HepG2 (cell line): ENCODE measurements around the gene ASAP2. TPM values are rescaled to one million over a fixed set of nuclear protein-coding genes. Genes with fewer than 3 reads are reported as not detected.

Experiments used
- AHR ChIP-seq: IDR thresholded peaks from 2 replicates; pipeline ENCODE4 v1.6.1; 2018; ENCODE audit warnings: missing genetic modification reagents, missing compliant biosample characterization
- ATM ChIP-seq: fragments of 450-650 bp; IDR thresholded peaks from 2 replicates; pipeline ENCODE4 v1.7.1; 2017; ENCODE audit warnings: mild to moderate bottlenecking, borderline replicate concordance
- CEBPG ChIP-seq: IDR thresholded peaks from 2 replicates; pipeline ENCODE4 v1.6.1; 2016
- HMGA1 ChIP-seq: sonication (generic); formaldehyde crosslinking; conservative IDR thresholded peaks from 2 replicates; pipeline ENCODE4 v1.4.0; 2020; ENCODE audit warnings: missing genetic modification reagents
- PHB2 ChIP-seq: fragments of 450-650 bp; IDR thresholded peaks from 2 replicates; pipeline ENCODE4 v1.6.1; 2018; ENCODE audit not compliant: partially characterized antibody
- TEAD3 ChIP-seq: optimal IDR thresholded peaks from 2 replicates; pipeline ENCODE3; 2016; ENCODE audit warnings: borderline replicate concordance
- ZGPAT ChIP-seq: IDR thresholded peaks from 2 replicates; pipeline ENCODE4 v1.6.1; 2016; ENCODE audit warnings: mild to moderate bottlenecking
- ZNF142 ChIP-seq: sonication (generic); formaldehyde crosslinking; IDR thresholded peaks from 2 replicates; pipeline ENCODE4 v1.4.0; 2020; ENCODE audit warnings: missing genetic modification reagents
- ZNF331 ChIP-seq: sonication (generic); formaldehyde crosslinking; IDR thresholded peaks from 2 replicates; pipeline ENCODE4 v1.4.0; 2020; ENCODE audit warnings: missing genetic modification reagents
- ZNF496 ChIP-seq: sonication (generic); formaldehyde crosslinking; IDR thresholded peaks from 2 replicates; pipeline ENCODE4 v1.8.1; 2023; ENCODE audit warnings: mild to moderate bottlenecking, moderate library complexity, missing genetic modification reagents; ENCODE audit not compliant: insufficient replicate concordance
- ZNF567 ChIP-seq: sonication (generic); formaldehyde crosslinking; IDR thresholded peaks from 2 replicates; pipeline ENCODE4 v1.8.1; 2023; ENCODE audit warnings: mild to moderate bottlenecking, missing genetic modification reagents, borderline replicate concordance
- polyA plus RNA-seq, 8 experiments: library from polyadenylated mRNA; depleted of rRNA in 3 of 8; stranded (reverse) in 7 of 8; unstranded in 1 of 8; fragments of >200 nt; fragmentation: Illumina TruSeq in 4 of 8; extraction: Trizol in 4 of 8; gene quantifications; 2 replicates each; pipeline versions ENCODE4 v1.2.1 to v1.2.3, GENCODE V29; 2011 to 2016; ENCODE audit warnings: low read depth in 4 of 8, missing spikeins in 1 of 8, mixed read lengths in 1 of 8; ENCODE audit not compliant: insufficient read depth in 1 of 8
- total RNA-seq, 5 experiments: library from RNA; depleted of rRNA; stranded (reverse); fragments of >200 nt; fragmentation: Illumina TruSeq; extraction: Trizol; gene quantifications; 2 replicates each; pipeline ENCODE4 v1.2.3, GENCODE V29; 2016; ENCODE audit warnings: low read depth in 1 of 5
- TF ChIP-seq, protein P1 (sequence below): sonication (generic); formaldehyde crosslinking; IDR thresholded peaks from 2 replicates; pipeline ENCODE4 v1.4.0; 2020; ENCODE audit warnings: mild to moderate bottlenecking, missing genetic modification reagents, borderline replicate concordance
- TF ChIP-seq, protein P2 (sequence below): sonication (generic); formaldehyde crosslinking; IDR thresholded peaks from 2 replicates; pipeline ENCODE4 v1.5.0; 2020; ENCODE audit warnings: missing genetic modification reagents

ASAP2 gene
- total and polyA plus RNA-seq, 2 of the 13 experiments (the other 11 are each of a cell fraction or from before 2014, with no cell fraction given) = 7.3 to 22.3 TPM

GRCh38 chr2:9317559-9317958 is 110.9 kb downstream of the ASAP2 start (continued):
- TF ChIP-seq, protein P1, sequence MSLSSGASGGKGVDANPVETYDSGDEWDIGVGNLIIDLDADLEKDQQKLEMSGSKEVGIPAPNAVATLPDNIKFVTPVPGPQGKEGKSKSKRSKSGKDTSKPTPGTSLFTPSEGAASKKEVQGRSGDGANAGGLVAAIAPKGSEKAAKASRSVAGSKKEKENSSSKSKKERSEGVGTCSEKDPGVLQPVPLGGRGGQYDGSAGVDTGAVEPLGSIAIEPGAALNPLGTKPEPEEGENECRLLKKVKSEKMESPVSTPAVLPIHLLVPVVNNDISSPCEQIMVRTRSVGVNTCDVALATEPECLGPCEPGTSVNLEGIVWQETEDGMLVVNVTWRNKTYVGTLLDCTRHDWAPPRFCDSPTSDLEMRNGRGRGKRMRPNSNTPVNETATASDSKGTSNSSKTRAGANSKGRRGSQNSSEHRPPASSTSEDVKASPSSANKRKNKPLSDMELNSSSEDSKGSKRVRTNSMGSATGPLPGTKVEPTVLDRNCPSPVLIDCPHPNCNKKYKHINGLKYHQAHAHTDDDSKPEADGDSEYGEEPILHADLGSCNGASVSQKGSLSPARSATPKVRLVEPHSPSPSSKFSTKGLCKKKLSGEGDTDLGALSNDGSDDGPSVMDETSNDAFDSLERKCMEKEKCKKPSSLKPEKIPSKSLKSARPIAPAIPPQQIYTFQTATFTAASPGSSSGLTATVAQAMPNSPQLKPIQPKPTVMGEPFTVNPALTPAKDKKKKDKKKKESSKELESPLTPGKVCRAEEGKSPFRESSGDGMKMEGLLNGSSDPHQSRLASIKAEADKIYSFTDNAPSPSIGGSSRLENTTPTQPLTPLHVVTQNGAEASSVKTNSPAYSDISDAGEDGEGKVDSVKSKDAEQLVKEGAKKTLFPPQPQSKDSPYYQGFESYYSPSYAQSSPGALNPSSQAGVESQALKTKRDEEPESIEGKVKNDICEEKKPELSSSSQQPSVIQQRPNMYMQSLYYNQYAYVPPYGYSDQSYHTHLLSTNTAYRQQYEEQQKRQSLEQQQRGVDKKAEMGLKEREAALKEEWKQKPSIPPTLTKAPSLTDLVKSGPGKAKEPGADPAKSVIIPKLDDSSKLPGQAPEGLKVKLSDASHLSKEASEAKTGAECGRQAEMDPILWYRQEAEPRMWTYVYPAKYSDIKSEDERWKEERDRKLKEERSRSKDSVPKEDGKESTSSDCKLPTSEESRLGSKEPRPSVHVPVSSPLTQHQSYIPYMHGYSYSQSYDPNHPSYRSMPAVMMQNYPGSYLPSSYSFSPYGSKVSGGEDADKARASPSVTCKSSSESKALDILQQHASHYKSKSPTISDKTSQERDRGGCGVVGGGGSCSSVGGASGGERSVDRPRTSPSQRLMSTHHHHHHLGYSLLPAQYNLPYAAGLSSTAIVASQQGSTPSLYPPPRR (CRISPR knock-in tag) = no peak
- TF ChIP-seq AHR (CRISPR knock-in tag) (no peak), CEBPG (CRISPR knock-in tag) (no peak), ZGPAT (CRISPR knock-in tag) (no peak), ZNF331 (no peak), ZNF567 (no peak), HMGA1 (CRISPR knock-in tag) (no peak), ATM (peak; percentile 18; the same call in 1 of the 2 replicates), ZNF142 (CRISPR knock-in tag) (no peak), ZNF496 (CRISPR knock-in tag) (no peak), PHB2 (peak; percentile 71), TEAD3 (CRISPR knock-in tag) (no peak)
- TF ChIP-seq, protein P2, sequence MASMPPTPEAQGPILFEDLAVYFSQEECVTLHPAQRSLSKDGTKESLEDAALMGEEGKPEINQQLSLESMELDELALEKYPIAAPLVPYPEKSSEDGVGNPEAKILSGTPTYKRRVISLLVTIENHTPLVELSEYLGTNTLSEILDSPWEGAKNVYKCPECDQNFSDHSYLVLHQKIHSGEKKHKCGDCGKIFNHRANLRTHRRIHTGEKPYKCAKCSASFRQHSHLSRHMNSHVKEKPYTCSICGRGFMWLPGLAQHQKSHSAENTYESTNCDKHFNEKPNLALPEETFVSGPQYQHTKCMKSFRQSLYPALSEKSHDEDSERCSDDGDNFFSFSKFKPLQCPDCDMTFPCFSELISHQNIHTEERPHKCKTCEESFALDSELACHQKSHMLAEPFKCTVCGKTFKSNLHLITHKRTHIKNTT (CRISPR knock-in tag) = no peak
